AG04450 (cell line): ENCODE measurements around the gene ISG15. TPM values are rescaled to one million over a fixed set of nuclear protein-coding genes. Genes with fewer than 3 reads are reported as not detected.

ENCODE experiments used
- CTCF ChIA-PET: fragments of 300-600, 350-600 bp; formaldehyde crosslinking; extraction: SDS; loops from one replicate; lab custom pipeline; 2022; ENCODE audit warnings: antibody characterized with exemption, inconsistent platforms; lab: Charles Lee
- POLR2A ChIA-PET: fragments of 350-600 bp; formaldehyde crosslinking; extraction: SDS; loops from one replicate; lab custom pipeline; 2021; ENCODE audit warnings: antibody characterized with exemption, inconsistent platforms; lab: Yijun Ruan, JAX
- DNase-seq: peaks from one replicate; pipeline ENCODE4 v3.0.0-alpha.2; 2011; ENCODE audit warnings: low read depth, low spot score
- H3K27ac ChIP-seq: one replicate; pipeline ENCODE4 v1.5.1; 2012; ENCODE audit warnings: low read depth, low read length, control low read depth
- H3K27me3 ChIP-seq: one replicate; pipeline ENCODE4 v1.6.0; 2012; ENCODE audit warnings: low read length; ENCODE audit not compliant: control insufficient read depth, insufficient read depth
- H3K4me3 ChIP-seq: 2 replicates; pipeline ENCODE4 v1.5.1; 2011; ENCODE audit warnings: mild to moderate bottlenecking, low read depth, low read length, control low read depth
- H3K9me3 ChIP-seq: 2 replicates; pipeline ENCODE4 v1.5.1; 2012; ENCODE audit warnings: low read length; ENCODE audit not compliant: control insufficient read depth, insufficient read depth
- CTCF ChIP-seq: IDR thresholded peaks from 2 replicates; pipeline ENCODE4 v1.5.1; 2011; ENCODE audit warnings: low read depth, low read length, control low read depth, inconsistent platforms
- polyA plus RNA-seq: library from polyadenylated mRNA; depleted of rRNA; stranded (reverse); fragments of >200 nt; gene quantifications from 2 replicates; pipeline ENCODE4 v1.2.3, GENCODE V29; 2011

The ISG15 gene
- polyA plus RNA-seq, 1 experiment: 22.4 TPM

GRCh38 chr1:1020415-1021009, 7.2 kb downstream of the ISG15 start:
- H3K4me3 ChIP-seq: peak overlapping the region; percentile 66
- H3K9me3 ChIP-seq: no peaks in the 10 kb centered on the region; the same call in 1 of the 2 replicates
- ChIA-PET POLR2A (interaction anchor here (0.7 kb wide), 1 partner anchor 61 kb away, joined by 3 read pairs; the partner anchor contains the start of gene NOC2L), CTCF (interaction anchor here (0.6 kb wide), 1 partner anchor 18 kb away, joined by 9 read pairs; no protein-coding TSS in a partner anchor)
- H3K27me3 ChIP-seq: no peaks in the 10 kb centered on the region
- no peak for TF ChIP-seq CTCF
- DNase-seq: no peak
- H3K27ac ChIP-seq: no peak overlapping the region

- CTCF ChIA-PET: interaction anchor here (0.6 kb wide), 1 partner anchor 79 kb away, joined by 3 read pairs; no protein-coding TSS in a partner anchor
- H3K9me3 ChIP-seq: no peaks in the 10 kb centered on the region; the same call in 1 of the 2 replicates
- POLR2A ChIA-PET: interaction anchor here (0.7 to 1.4 kb wide), 3 partner anchors 20 to 110 kb away, joined by 3 to 6 read pairs (median 4); no protein-coding TSS in a partner anchor
- peak overlapping the region; percentile 52 for H3K27ac ChIP-seq
- no peak for TF ChIP-seq CTCF
- H3K27me3 ChIP-seq: no peaks in the 10 kb centered on the region
- peak; percentile 15 for DNase-seq
- H3K4me3 ChIP-seq: peak overlapping the region; percentile 66
Measured at GRCh38 chr1:1021010-1021919, 8.0 kb downstream of the ISG15 start.

DNA sequence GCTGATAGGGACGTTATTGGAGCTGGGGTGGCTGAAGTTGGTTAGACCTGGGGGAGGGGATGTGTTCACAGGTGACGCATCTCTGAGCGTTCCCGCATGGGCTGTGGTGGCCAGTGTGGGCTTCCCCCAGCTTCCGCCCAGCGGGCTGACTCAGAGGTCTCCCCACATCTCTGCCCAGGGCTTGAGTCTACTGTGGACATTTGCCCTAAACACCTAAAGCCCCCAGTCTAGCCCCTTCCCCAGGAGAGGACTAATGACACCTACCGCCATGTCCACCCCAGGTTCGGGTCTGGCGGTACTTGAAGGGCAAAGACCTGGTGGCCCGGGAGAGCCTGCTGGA, 8.6 kb downstream of the ISG15 start:
- ChIA-PET POLR2A (interaction anchor here (0.7 to 1.4 kb wide), 3 partner anchors 20 to 110 kb away, joined by 3 to 6 read pairs (median 4); no protein-coding TSS in a partner anchor), CTCF (interaction anchor here (0.6 kb wide), 1 partner anchor 80 kb away, joined by 3 read pairs; no protein-coding TSS in a partner anchor)
- no peak for DNase-seq
- Histone ChIP-seq H3K9me3 (no peaks in the 10 kb centered on the region; the same call in 1 of the 2 replicates), H3K4me3 (peak overlapping the region; percentile 66), H3K27ac (no peak overlapping the region), H3K27me3 (no peaks in the 10 kb centered on the region)
- no peak for TF ChIP-seq CTCF

- CTCF ChIA-PET: interaction anchor here (0.6 kb wide), 1 partner anchor 80 kb away, joined by 3 read pairs; no protein-coding TSS in a partner anchor
- Histone ChIP-seq H3K27me3 (no peaks in the 10 kb centered on the region), H3K4me3 (no peak overlapping the region), H3K27ac (no peak overlapping the region), H3K9me3 (no peaks in the 10 kb centered on the region; the same call in 1 of the 2 replicates)
- TF ChIP-seq CTCF: no peak
- DNase-seq: no peak
- POLR2A ChIA-PET: interaction anchor here (0.7 to 1.4 kb wide), 3 partner anchors 21 to 111 kb away, joined by 3 to 6 read pairs (median 4); no protein-coding TSS in a partner anchor
Measured at GRCh38 chr1:1022302-1023009, 9.2 kb downstream of the ISG15 start.
